DOHH2 (cell line): ENCODE measurements around the gene IRAK4.
A peak's percentile ranks its signal among the peaks of the same experiment; 100 is the strongest.

Source experiments
- H3F3A ChIP-seq: fragments of 200-600 bp; sonication (generic), shearing (Covaris generic); 2 replicates; pipeline ENCODE4 v1.6.0; 2016; ENCODE audit warnings: antibody characterized with exemption, mild to moderate bottlenecking; ENCODE audit not compliant: control insufficient read depth, insufficient read depth
- H3K27ac ChIP-seq: fragments of 200-600 bp; sonication (generic); 2 replicates; pipeline ENCODE4 v1.5.1; 2014; ENCODE audit warnings: low read depth, mild to moderate bottlenecking, low read length, moderate library complexity
- H3K27me3 ChIP-seq: fragments of 200-600 bp; sonication (generic); 2 replicates; pipeline ENCODE4 v1.6.1; 2014; ENCODE audit warnings: mild to moderate bottlenecking, low read length, mixed read lengths; ENCODE audit not compliant: control insufficient read depth
- H3K36me3 ChIP-seq: fragments of 200-600 bp; sonication (generic); 2 replicates; pipeline ENCODE4 v1.6.1; 2014; ENCODE audit warnings: mild to moderate bottlenecking, low read length, moderate library complexity, mixed read lengths; ENCODE audit not compliant: control insufficient read depth
- H3K4me1 ChIP-seq: fragments of 200-600 bp; sonication (generic); 2 replicates; pipeline ENCODE4 v1.6.1; 2014; ENCODE audit warnings: mild to moderate bottlenecking, low read length, mixed read lengths; ENCODE audit not compliant: control insufficient read depth
- H3K4me2 ChIP-seq: fragments of 200-600 bp; sonication (generic); 2 replicates; pipeline ENCODE4 v1.6.0; 2014; ENCODE audit warnings: mild to moderate bottlenecking, low read length, moderate library complexity
- H3K4me3 ChIP-seq: fragments of 200-600 bp; sonication (generic); 2 replicates; pipeline ENCODE4 v1.5.1; 2014; ENCODE audit warnings: mild to moderate bottlenecking, low read length, mixed read lengths
- H3K79me2 ChIP-seq: fragments of 200-600 bp; sonication (generic); 2 replicates; pipeline ENCODE4 v1.6.1; 2014; ENCODE audit warnings: mild to moderate bottlenecking, low read length, mixed read lengths; ENCODE audit not compliant: control insufficient read depth
- H3K9me2 ChIP-seq: fragments of 200-600 bp; sonication (generic); replicated peaks from 2 replicates; pipeline ENCODE4 v1.6.1; 2014; ENCODE audit warnings: mild to moderate bottlenecking, low read length, mixed read lengths; ENCODE audit not compliant: control insufficient read depth
- H3K9me3 ChIP-seq: fragments of 200-600 bp; sonication (generic); 2 replicates; pipeline ENCODE4 v1.6.1; 2014; ENCODE audit warnings: antibody characterized with exemption, low read length, mixed read lengths; ENCODE audit not compliant: control insufficient read depth, insufficient read depth
- H4K20me1 ChIP-seq: fragments of 200-600 bp; sonication (generic); 2 replicates; pipeline ENCODE4 v1.6.0; 2014; ENCODE audit warnings: low read depth, mild to moderate bottlenecking, antibody characterized with exemption, low read length, moderate library complexity; ENCODE audit not compliant: control insufficient read depth, insufficient read depth
- EZH2phosphoT487 ChIP-seq: fragments of 200-600 bp; sonication (generic); IDR thresholded peaks from 2 replicates; pipeline ENCODE4 v1.6.1; 2017; ENCODE audit warnings: borderline replicate concordance, mild to moderate bottlenecking, antibody characterized with exemption, low read length, moderate library complexity, mixed read lengths
- TF ChIP-seq, protein P1 (sequence below): fragments of 200-600 bp; sonication (generic); IDR thresholded peaks from one replicate; pipeline ENCODE4 v1.5.1; 2014; ENCODE audit warnings: antibody characterized with exemption, mild to moderate bottlenecking, low read depth, low read length; ENCODE audit not compliant: poor library complexity, severe bottlenecking

IRAK4 gene

DNA sequence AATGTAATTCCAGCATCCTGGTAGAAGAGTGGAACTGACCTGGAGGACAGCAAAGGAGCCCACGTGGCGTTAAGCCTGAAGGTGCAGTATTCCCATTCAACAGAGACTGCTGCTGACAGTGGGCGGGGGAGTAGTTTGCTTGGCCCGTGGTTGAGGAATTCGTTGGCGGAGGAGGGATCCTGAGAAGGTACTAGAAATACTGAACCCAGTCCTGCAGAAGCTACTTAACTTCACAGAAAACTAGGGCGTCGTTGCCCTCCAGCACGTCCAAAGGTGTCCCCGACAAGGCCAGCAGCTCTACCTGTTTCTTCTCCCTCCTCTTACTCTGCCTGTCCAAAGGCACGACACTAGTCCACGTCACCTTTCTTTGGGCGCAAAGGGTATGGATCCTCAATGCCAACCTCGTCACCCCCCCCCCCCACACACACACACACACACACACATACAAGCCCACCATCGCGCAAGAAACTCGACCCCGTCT lies 464 bp upstream of the IRAK4 start:
- Histone ChIP-seq H3K27ac (peak overlapping the region; percentile 16; the same call in 1 of the 2 replicates), H3K9me2 (no peaks in the 10 kb centered on the region), H3K4me2 (peak overlapping the region; percentile 86), H3K9me3 (peaks cover 2% of the 10 kb centered on the region; the same call in 1 of the 2 replicates), H3F3A (no peaks in the 10 kb centered on the region), H3K4me3 (peak overlapping the region; percentile 86), H3K79me2 (peaks cover 89% of the 10 kb centered on the region), H4K20me1 (no peaks in the 10 kb centered on the region), H3K36me3 (peaks cover 37% of the 10 kb centered on the region), H3K4me1 (peaks cover 63% of the 10 kb centered on the region), H3K27me3 (no peaks in the 10 kb centered on the region)
- TF ChIP-seq EZH2phosphoT487, result no peak
- TF ChIP-seq, protein P1, sequence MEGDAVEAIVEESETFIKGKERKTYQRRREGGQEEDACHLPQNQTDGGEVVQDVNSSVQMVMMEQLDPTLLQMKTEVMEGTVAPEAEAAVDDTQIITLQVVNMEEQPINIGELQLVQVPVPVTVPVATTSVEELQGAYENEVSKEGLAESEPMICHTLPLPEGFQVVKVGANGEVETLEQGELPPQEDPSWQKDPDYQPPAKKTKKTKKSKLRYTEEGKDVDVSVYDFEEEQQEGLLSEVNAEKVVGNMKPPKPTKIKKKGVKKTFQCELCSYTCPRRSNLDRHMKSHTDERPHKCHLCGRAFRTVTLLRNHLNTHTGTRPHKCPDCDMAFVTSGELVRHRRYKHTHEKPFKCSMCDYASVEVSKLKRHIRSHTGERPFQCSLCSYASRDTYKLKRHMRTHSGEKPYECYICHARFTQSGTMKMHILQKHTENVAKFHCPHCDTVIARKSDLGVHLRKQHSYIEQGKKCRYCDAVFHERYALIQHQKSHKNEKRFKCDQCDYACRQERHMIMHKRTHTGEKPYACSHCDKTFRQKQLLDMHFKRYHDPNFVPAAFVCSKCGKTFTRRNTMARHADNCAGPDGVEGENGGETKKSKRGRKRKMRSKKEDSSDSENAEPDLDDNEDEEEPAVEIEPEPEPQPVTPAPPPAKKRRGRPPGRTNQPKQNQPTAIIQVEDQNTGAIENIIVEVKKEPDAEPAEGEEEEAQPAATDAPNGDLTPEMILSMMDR, result no peak

- Histone ChIP-seq H3K36me3 (peaks cover 19% of the 10 kb centered on the region), H4K20me1 (no peaks in the 10 kb centered on the region), H3K4me1 (peaks cover 50% of the 10 kb centered on the region), H3K27me3 (no peaks in the 10 kb centered on the region), H3K79me2 (peaks cover 73% of the 10 kb centered on the region), H3K27ac (no peak overlapping the region), H3K4me3 (peak overlapping the region; percentile 86), H3K4me2 (peak overlapping the region; percentile 65), H3K9me2 (no peaks in the 10 kb centered on the region), H3K9me3 (no peaks in the 10 kb centered on the region), H3F3A (no peaks in the 10 kb centered on the region)
- TF ChIP-seq, protein P1, result no peak
- no peak for TF ChIP-seq EZH2phosphoT487
These were observed 1.6 kb downstream of the IRAK4 start for GRCh38 chr12:43760396-43760795.

GRCh38 chr12:43761500-43761899 lies 2.7 kb downstream of the IRAK4 start:
- H3K27me3 ChIP-seq, result no peaks in the 10 kb centered on the region
- no peaks in the 10 kb centered on the region for H4K20me1 ChIP-seq
- H3K9me2 ChIP-seq, result no peaks in the 10 kb centered on the region
- H3K79me2 ChIP-seq, result peaks cover 62% of the 10 kb centered on the region
- H3K4me2 ChIP-seq, result peak overlapping the region; percentile 65
- H3K27ac ChIP-seq, result no peak overlapping the region
- peaks cover 45% of the 10 kb centered on the region for H3K4me1 ChIP-seq
- H3K36me3 ChIP-seq, result peaks cover 16% of the 10 kb centered on the region
- H3K4me3 ChIP-seq, result peak overlapping the region; percentile 23
- TF ChIP-seq, protein P1, result no peak
- no peak for TF ChIP-seq EZH2phosphoT487
- no peaks in the 10 kb centered on the region for H3K9me3 ChIP-seq
- no peaks in the 10 kb centered on the region for H3F3A ChIP-seq
